Caco-2 (cell line): Measurements from ENCODE around the gene NINJ1. TPM values are rescaled to one million over a fixed set of nuclear protein-coding genes. Genes with fewer than 3 reads are reported as not detected.

Experiments
- BruUV-seq: library from RNA; stranded (reverse); fragments of 400-500 nt; replicated peaks from 2 replicates; lab custom pipeline; 2021; lab: Mats Ljungman, UMichigan
- CTCF ChIA-PET: fragments of 300-600 bp; sonication (Branson Sonifier 250); formaldehyde crosslinking; loops from one replicate; lab custom pipeline; 2022; ENCODE audit warnings: antibody characterized with exemption; lab: Charles Lee
- POLR2A ChIA-PET: fragments of 300-600 bp; sonication (Branson Sonifier 250); formaldehyde crosslinking; loops from one replicate; lab custom pipeline; 2022; ENCODE audit warnings: antibody characterized with exemption; lab: Charles Lee
- DNase-seq, 2 experiments: peaks; one replicate each; pipeline versions ENCODE4 v3.0.0 to v3.0.0-alpha.2; 2020 to 2022
- H3K27me3 ChIP-seq: replicated peaks from 2 replicates; pipeline ENCODE4 v1.6.0; 2011; ENCODE audit warnings: low read length; ENCODE audit not compliant: control insufficient read depth, insufficient read depth
- H3K36me3 ChIP-seq: 2 replicates; pipeline ENCODE4 v1.5.1; 2011; ENCODE audit warnings: low read length; ENCODE audit not compliant: control insufficient read depth, insufficient read depth
- H3K4me1 ChIP-seq: fragments of 250-450 bp; sonication (Bioruptor Pico); 2 replicates; pipeline ENCODE4 v1.5.1; 2020; ENCODE audit warnings: mild to moderate bottlenecking
- H3K4me3 ChIP-seq: 2 replicates; pipeline ENCODE4 v1.5.1; 2011; ENCODE audit warnings: low read depth, mild to moderate bottlenecking, control low read depth, low read length
- H3K9me3 ChIP-seq: fragments of 250-450 bp; sonication (Bioruptor Pico); 2 replicates; pipeline ENCODE4 v1.5.1; 2020; ENCODE audit warnings: mild to moderate bottlenecking, moderate library complexity
- H3K27ac Mint-ChIP-seq: one replicate; pipeline ENCODE4 v1.8.0; 2022; ENCODE audit warnings: mixed read lengths; ENCODE audit not compliant: unreplicated experiment
- H3K27me3 Mint-ChIP-seq: one replicate; pipeline ENCODE4 v1.8.0; 2022; ENCODE audit warnings: mixed read lengths; ENCODE audit not compliant: insufficient read depth, unreplicated experiment
- H3K36me3 Mint-ChIP-seq: one replicate; pipeline ENCODE4 v1.8.0; 2022; ENCODE audit warnings: mild to moderate bottlenecking, mixed read lengths; ENCODE audit not compliant: insufficient read depth, unreplicated experiment
- H3K4me1 Mint-ChIP-seq: one replicate; pipeline ENCODE4 v1.8.0; 2022; ENCODE audit warnings: low read depth, mixed read lengths; ENCODE audit not compliant: unreplicated experiment
- H3K4me3 Mint-ChIP-seq: one replicate; pipeline ENCODE4 v1.8.0; 2022; ENCODE audit warnings: mild to moderate bottlenecking, moderate library complexity, mixed read lengths; ENCODE audit not compliant: unreplicated experiment
- H3K9me3 Mint-ChIP-seq: one replicate; pipeline ENCODE4 v1.8.0; 2022; ENCODE audit warnings: mixed read lengths; ENCODE audit not compliant: unreplicated experiment
- CTCF ChIP-seq, 2 experiments: fragments of 200-600 bp in 1 of 2; IDR thresholded peaks; 1 replicate in 1 of 2; 2 replicates in 1 of 2; pipeline versions ENCODE4 v1.5.1 to v1.8.0; 2011 to 2022; ENCODE audit warnings: antibody characterized with exemption in 1 of 2, control low read depth in 1 of 2, inconsistent platforms in 1 of 2, low read depth in 1 of 2, low read length in 1 of 2, mild to moderate bottlenecking in 1 of 2, moderate library complexity in 1 of 2; ENCODE audit not compliant: insufficient read depth in 1 of 2, severe bottlenecking in 1 of 2, unreplicated experiment in 1 of 2
- intact Hi-C: fragments of 100-400 bp; cut with micrococcal nuclease; formaldehyde crosslinking; loops from one replicate; pipeline ENCODE4 v1.10.0; 2022; ENCODE audit not compliant: unreplicated experiment
- total RNA-seq: library from RNA; stranded (reverse); gene quantifications from 2 replicates; pipeline ENCODE4 v1.2.3, GENCODE V29; 2022

Gene NINJ1
- total RNA-seq, 1 experiment from 2014 or later, result 35.6 TPM

DNA sequence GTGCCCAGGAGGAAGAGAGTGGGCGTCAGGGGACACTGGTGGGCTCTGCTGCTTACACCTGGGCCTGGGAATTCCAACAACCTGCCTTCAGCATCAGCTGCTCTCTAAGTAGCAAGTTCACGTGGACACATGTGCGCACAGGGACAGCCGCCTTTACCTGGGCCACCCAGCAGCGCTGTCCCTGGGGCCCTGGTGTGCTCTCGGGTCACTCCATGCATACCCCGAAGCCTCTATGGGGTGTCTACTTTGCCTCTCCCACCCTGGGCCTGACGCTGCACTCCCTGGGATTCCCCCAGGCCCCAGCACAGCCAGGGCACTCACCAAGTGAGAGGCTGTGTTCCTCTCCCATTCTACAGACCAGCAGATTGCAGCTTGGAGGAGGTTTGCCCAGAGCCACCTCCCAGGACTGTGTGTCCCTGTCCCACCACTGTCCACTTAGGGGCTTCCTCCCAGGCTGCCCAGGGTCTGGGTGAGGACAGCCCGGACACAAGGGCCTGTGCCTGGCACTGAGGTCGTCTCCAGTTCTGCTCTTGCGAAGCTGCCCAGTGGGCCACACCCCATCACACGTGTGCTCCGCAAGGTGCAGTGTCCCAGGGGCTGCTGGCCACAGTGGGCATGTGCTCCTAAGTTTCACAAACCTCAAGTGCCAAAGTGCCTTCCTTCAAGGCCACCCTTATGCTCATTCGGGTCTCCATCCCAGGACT lies 5.9 kb downstream of the NINJ1 start:
- H3K9me3 Mint-ChIP-seq, result no peaks in the 10 kb centered on the region
- no peaks in the 10 kb centered on the region; the same call in 1 of the 2 replicates for H3K36me3 ChIP-seq
- no peaks in the 10 kb centered on the region for H3K27me3 Mint-ChIP-seq
- H3K36me3 Mint-ChIP-seq, result peaks cover 13% of the 10 kb centered on the region
- H3K27ac Mint-ChIP-seq, result no peak overlapping the region
- intact Hi-C loops, result no loop called here
- peaks cover 6% of the 10 kb centered on the region; the same call in 1 of the 2 replicates for H3K4me1 ChIP-seq
- peaks cover 6% of the 10 kb centered on the region for H3K4me1 Mint-ChIP-seq
- H3K4me3 ChIP-seq, result no peak overlapping the region
- ChIA-PET CTCF (no interaction called here), POLR2A (interaction anchor here (0.7 kb wide), 1 partner anchor 17 kb away, joined by 4 read pairs; no protein-coding TSS in a partner anchor)
- H3K4me3 Mint-ChIP-seq, result no peak overlapping the region
- BruUV-seq, result no TSS peak
- DNase-seq, result no peak
- H3K27me3 ChIP-seq, result no peaks in the 10 kb centered on the region
- no peak for TF ChIP-seq CTCF (IDR thresholded peaks at IDR 0.05; ENCODE audit: insufficient read depth in 1 of 2, low read depth in 1 of 2, low read length in 1 of 2, severe bottlenecking in 1 of 2, unreplicated experiment in 1 of 2)
- no peaks in the 10 kb centered on the region for H3K9me3 ChIP-seq

GRCh38 chr9:93127395-93127911 lies 6.6 kb downstream of the NINJ1 start:
- no peaks in the 10 kb centered on the region for H3K4me1 ChIP-seq
- peaks cover 13% of the 10 kb centered on the region for H3K36me3 Mint-ChIP-seq
- DNase-seq, result no peak
- no peak for TF ChIP-seq CTCF (IDR thresholded peaks at IDR 0.05; ENCODE audit: insufficient read depth in 1 of 2, low read depth in 1 of 2, low read length in 1 of 2, severe bottlenecking in 1 of 2, unreplicated experiment in 1 of 2)
- H3K4me1 Mint-ChIP-seq, result peaks cover under 1% of the 10 kb centered on the region
- no peaks in the 10 kb centered on the region; the same call in 1 of the 2 replicates for H3K36me3 ChIP-seq
- intact Hi-C loops, result no loop called here
- no peak overlapping the region for H3K4me3 Mint-ChIP-seq
- H3K9me3 ChIP-seq, result no peaks in the 10 kb centered on the region
- no peak overlapping the region for H3K27ac Mint-ChIP-seq
- POLR2A ChIA-PET, result interaction anchor here (0.7 kb wide), 1 partner anchor 17 kb away, joined by 4 read pairs; no protein-coding TSS in a partner anchor
- H3K9me3 Mint-ChIP-seq, result no peaks in the 10 kb centered on the region
- CTCF ChIA-PET, result no interaction called here
- BruUV-seq, result no TSS peak
- no peaks in the 10 kb centered on the region for H3K27me3 ChIP-seq
- H3K27me3 Mint-ChIP-seq, result no peaks in the 10 kb centered on the region
- no peak overlapping the region for H3K4me3 ChIP-seq

GRCh38 chr9:93126825-93127368 lies 7.2 kb downstream of the NINJ1 start:
- no peak for TF ChIP-seq CTCF (IDR thresholded peaks at IDR 0.05; ENCODE audit: insufficient read depth in 1 of 2, low read depth in 1 of 2, low read length in 1 of 2, severe bottlenecking in 1 of 2, unreplicated experiment in 1 of 2)
- no peak overlapping the region for H3K27ac Mint-ChIP-seq
- POLR2A ChIA-PET, result no interaction called here
- H3K36me3 Mint-ChIP-seq, result peaks cover 13% of the 10 kb centered on the region
- intact Hi-C loops, result no loop called here
- no peaks in the 10 kb centered on the region for H3K9me3 Mint-ChIP-seq
- Histone ChIP-seq H3K27me3 (no peaks in the 10 kb centered on the region), H3K4me3 (no peak overlapping the region), H3K4me1 (no peaks in the 10 kb centered on the region), H3K36me3 (no peaks in the 10 kb centered on the region; the same call in 1 of the 2 replicates), H3K9me3 (no peaks in the 10 kb centered on the region)
- DNase-seq, result no peak
- CTCF ChIA-PET, result no interaction called here
- no peaks in the 10 kb centered on the region for H3K27me3 Mint-ChIP-seq
- no peaks in the 10 kb centered on the region for H3K4me1 Mint-ChIP-seq
- H3K4me3 Mint-ChIP-seq, result no peak overlapping the region
- no TSS peak for BruUV-seq
